Astrocyte (in vitro differentiated cells and primary cell): ENCODE results near the gene NOXO1.

Experiments
- CTCF ChIP-seq: IDR thresholded peaks from 2 replicates; pipeline ENCODE4 v1.5.1; 2011; ENCODE audit warnings: low read depth, mild to moderate bottlenecking, inconsistent platforms, low read length, moderate library complexity; ENCODE audit not compliant: insufficient read depth
- EZH2 ChIP-seq: IDR thresholded peaks from 2 replicates; pipeline ENCODE4 v1.6.1; 2012; ENCODE audit warnings: mild to moderate bottlenecking, low read length, inconsistent platforms; ENCODE audit not compliant: insufficient read depth

- TF ChIP-seq CTCF (peak; percentile 77), EZH2 (no peak)
Observed at GRCh38 chr16:2023092-2024031, 42.1 kb upstream of the NOXO1 start.
